ENCODE results near the gene HIP1R.

The HIP1R gene

DNA sequence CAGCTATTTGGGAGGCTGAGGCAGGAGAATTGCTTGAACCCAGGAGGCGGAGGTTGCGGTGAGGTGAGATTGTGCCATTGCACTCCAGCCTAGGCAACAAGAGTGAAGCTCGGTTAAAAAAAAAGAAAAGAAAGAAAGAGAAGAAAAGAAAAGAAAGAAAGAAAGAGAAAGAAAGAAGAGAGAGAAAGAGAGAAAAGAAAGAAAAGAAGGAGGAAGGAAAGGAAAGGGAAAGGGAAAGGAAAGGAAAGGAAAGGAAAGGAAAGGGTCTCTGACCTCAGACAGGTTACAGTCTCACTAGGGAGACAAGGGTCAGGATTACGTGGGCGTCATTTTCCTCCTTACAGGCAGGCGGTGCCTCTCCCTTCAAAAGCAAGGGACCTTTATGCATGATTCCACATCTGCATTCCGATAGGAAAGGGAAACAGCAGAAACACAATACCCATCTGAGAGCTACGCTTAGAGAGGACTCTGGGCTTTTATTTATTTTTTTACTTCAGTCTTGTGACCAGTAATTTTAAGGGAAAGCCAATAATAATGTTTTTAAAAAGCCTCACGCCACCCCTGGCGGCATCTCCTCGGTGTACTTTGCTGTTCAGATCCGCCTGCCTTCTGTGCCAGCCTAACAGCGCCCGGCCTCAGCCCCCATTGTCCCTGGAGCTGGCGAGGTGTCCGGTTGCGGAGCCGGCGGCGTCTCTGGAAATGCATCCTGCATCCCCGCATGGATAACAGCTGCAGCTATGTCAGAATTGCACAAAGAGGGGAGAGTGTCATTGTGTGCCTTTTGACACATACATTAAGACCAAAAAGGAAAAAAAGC, 945 bp upstream of the HIP1R start:
- peak overlapping the region; percentile 12 to 64 for H3K9ac ChIP-seq (ENCODE audit: low read depth in 1 of 2, low read length in 2 of 2)
- H3K9me3 ChIP-seq (ENCODE audit: control insufficient read depth in 1 of 2, low read length in 2 of 2), result no peaks in the 10 kb centered on the region
- H3K36me3 ChIP-seq (ENCODE audit: control insufficient read depth in 1 of 2, insufficient read depth in 2 of 2, low read length in 2 of 2), result peaks cover 0 to 4% of the 10 kb centered on the region in 2 donors
- peaks cover 24 to 31% of the 10 kb centered on the region in 2 donors for H3K4me1 ChIP-seq (ENCODE audit: control insufficient read depth in 1 of 2, insufficient read depth in 2 of 2, low read length in 2 of 2)
- H3K27ac ChIP-seq (ENCODE audit: low read depth, low read length), result peak overlapping the region; percentile 66
- no peaks in the 10 kb centered on the region for H3K27me3 ChIP-seq (ENCODE audit: control insufficient read depth in 1 of 2, insufficient read depth in 2 of 2, low read length in 2 of 2)
- peak overlapping the region; percentile 66 to 79 for H3K4me3 ChIP-seq (ENCODE audit: low read depth in 1 of 2, low read length in 2 of 2)

DNA sequence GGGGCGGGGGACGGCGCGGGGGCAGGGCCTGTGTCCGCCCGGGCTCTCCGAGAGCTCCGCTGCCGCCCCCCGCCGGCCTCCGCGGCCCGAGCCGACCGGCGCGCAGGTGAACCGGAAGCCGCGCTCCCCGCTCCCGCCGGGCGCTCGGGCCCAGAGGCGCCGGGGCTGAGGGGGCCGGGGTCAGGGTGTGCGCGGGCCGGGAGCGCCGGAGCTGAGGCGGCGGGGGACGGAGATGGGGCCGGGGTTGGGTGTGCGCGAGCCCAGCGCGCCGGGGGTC, 431 bp downstream of the HIP1R start:
- Histone ChIP-seq H3K4me3 (ENCODE audit: low read depth in 1 of 2, low read length in 2 of 2) (peak overlapping the region; percentile 78 to 86), H3K9me3 (ENCODE audit: control insufficient read depth in 1 of 2, low read length in 2 of 2) (no peaks in the 10 kb centered on the region), H3K27me3 (ENCODE audit: control insufficient read depth in 1 of 2, insufficient read depth in 2 of 2, low read length in 2 of 2) (no peaks in the 10 kb centered on the region), H3K36me3 (ENCODE audit: control insufficient read depth in 1 of 2, insufficient read depth in 2 of 2, low read length in 2 of 2) (peaks cover 0 to 16% of the 10 kb centered on the region in 2 donors), H3K9ac (ENCODE audit: low read depth in 1 of 2, low read length in 2 of 2) (peak overlapping the region; percentile 56 to 80), H3K27ac (ENCODE audit: low read depth, low read length) (peak overlapping the region; percentile 60), H3K4me1 (ENCODE audit: control insufficient read depth in 1 of 2, insufficient read depth in 2 of 2, low read length in 2 of 2) (peaks cover 32 to 45% of the 10 kb centered on the region in 2 donors)

DNA sequence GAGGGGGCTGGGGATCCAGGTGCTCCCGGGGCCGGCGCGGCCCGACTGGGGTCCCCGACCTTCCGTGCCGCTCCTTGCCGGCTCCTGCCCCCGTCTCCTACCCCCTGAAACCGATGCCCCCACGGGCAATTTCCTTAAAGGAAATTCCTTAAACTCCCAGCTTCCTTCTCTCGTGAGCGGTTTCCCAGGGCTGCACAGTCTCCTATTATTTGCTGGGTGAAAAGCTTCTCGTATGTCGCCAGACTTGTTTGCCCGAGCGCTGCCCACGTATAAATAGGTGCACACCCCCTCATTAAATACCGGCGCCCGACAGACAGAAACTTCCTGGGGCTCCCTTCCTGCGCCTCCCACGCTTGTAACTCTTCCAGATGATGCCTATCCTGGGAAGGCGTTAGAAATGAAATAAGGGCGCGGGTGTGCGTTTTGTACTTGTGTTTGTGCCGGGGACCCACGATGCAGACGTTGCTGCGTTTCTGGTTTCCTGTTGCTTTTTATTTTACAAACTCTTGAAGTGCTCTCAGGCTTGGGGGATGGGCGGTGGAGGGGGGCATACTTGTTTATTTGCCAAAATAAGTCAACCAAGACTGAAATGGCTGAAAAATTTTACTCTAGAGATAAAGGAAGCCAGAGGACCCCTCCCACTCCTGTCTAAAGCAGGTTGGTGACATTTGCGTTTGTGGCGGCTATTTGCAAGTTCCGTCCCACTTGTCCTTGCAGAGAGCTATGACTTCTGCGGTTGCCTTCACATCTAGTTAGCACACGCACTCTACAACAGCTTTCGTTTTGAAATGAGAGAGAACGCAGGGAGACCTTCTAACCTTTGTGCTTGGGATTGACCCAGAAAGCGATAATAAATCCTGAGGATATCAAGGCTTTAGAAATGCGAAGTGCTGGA, 1.0 kb downstream of the HIP1R start:
- Histone ChIP-seq H3K4me3 (ENCODE audit: low read depth in 1 of 2, low read length in 2 of 2) (peak overlapping the region; percentile 78 to 86), H3K9me3 (ENCODE audit: control insufficient read depth in 1 of 2, low read length in 2 of 2) (no peaks in the 10 kb centered on the region), H3K4me1 (ENCODE audit: control insufficient read depth in 1 of 2, insufficient read depth in 2 of 2, low read length in 2 of 2) (peaks cover 37 to 51% of the 10 kb centered on the region in 2 donors), H3K36me3 (ENCODE audit: control insufficient read depth in 1 of 2, insufficient read depth in 2 of 2, low read length in 2 of 2) (peaks cover 0 to 16% of the 10 kb centered on the region in 2 donors), H3K9ac (ENCODE audit: low read depth in 1 of 2, low read length in 2 of 2) (peak overlapping the region; percentile 56 to 80), H3K27me3 (ENCODE audit: control insufficient read depth in 1 of 2, insufficient read depth in 2 of 2, low read length in 2 of 2) (no peaks in the 10 kb centered on the region), H3K27ac (ENCODE audit: low read depth, low read length) (peak overlapping the region; percentile 60)

GRCh38 chr12:122837306-122838265, 2.3 kb downstream of the HIP1R start:
- Histone ChIP-seq H3K9ac (ENCODE audit: low read depth in 1 of 2, low read length in 2 of 2) (peak overlapping the region in 1 of 2 donors; percentile 56), H3K27ac (ENCODE audit: low read depth, low read length) (no peak overlapping the region), H3K4me1 (ENCODE audit: control insufficient read depth in 1 of 2, insufficient read depth in 2 of 2, low read length in 2 of 2) (peaks cover 42 to 55% of the 10 kb centered on the region in 2 donors)

DNA sequence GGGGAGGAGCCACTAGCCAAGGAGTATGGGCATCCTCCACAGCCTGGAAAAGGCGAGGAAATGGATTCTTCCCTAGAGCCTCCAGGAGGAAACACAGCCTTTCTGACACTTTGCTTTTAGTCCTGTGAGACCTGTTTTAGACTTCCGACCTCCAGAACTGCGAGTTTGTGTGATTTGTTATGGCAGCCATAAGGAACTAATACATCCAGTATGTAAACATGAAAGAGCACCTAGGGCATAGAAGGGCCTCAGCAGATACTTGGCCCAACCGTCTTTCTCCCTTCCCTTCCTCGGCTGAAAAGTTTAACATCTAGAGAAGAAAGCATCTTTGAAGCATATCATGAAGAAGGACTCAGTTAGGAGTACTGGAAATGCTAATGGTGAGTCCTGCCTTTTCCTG, 3.6 kb downstream of the HIP1R start:
- H3K9me3 ChIP-seq (ENCODE audit: control insufficient read depth in 1 of 2, low read length in 2 of 2), result no peaks in the 10 kb centered on the region
- H3K4me3 ChIP-seq (ENCODE audit: low read depth in 1 of 2, low read length in 2 of 2), result no peak overlapping the region
- no peak overlapping the region for H3K27ac ChIP-seq (ENCODE audit: low read depth, low read length)
- H3K36me3 ChIP-seq (ENCODE audit: control insufficient read depth in 1 of 2, insufficient read depth in 2 of 2, low read length in 2 of 2), result peaks cover 0 to 16% of the 10 kb centered on the region in 2 donors
- H3K9ac ChIP-seq (ENCODE audit: low read depth in 1 of 2, low read length in 2 of 2), result no peak overlapping the region
- no peaks in the 10 kb centered on the region for H3K27me3 ChIP-seq (ENCODE audit: control insufficient read depth in 1 of 2, insufficient read depth in 2 of 2, low read length in 2 of 2)
- peaks cover 48 to 60% of the 10 kb centered on the region in 2 donors for H3K4me1 ChIP-seq (ENCODE audit: control insufficient read depth in 1 of 2, insufficient read depth in 2 of 2, low read length in 2 of 2)

More at GRCh38 chr12:122837306-122838265, 2.3 kb downstream of the HIP1R start:
- no peaks in the 10 kb centered on the region for H3K27me3 ChIP-seq (ENCODE audit: control insufficient read depth in 1 of 2, insufficient read depth in 2 of 2, low read length in 2 of 2)
- peaks cover 0 to 16% of the 10 kb centered on the region in 2 donors for H3K36me3 ChIP-seq (ENCODE audit: control insufficient read depth in 1 of 2, insufficient read depth in 2 of 2, low read length in 2 of 2)
- H3K9me3 ChIP-seq (ENCODE audit: control insufficient read depth in 1 of 2, low read length in 2 of 2), result no peaks in the 10 kb centered on the region
- peak overlapping the region; percentile 78 to 86 for H3K4me3 ChIP-seq (ENCODE audit: low read depth in 1 of 2, low read length in 2 of 2)

- Histone ChIP-seq H3K4me1 (ENCODE audit: control insufficient read depth in 1 of 2, insufficient read depth in 2 of 2, low read length in 2 of 2) (peaks cover 48 to 51% of the 10 kb centered on the region in 2 donors), H3K9me3 (ENCODE audit: control insufficient read depth in 1 of 2, low read length in 2 of 2) (no peaks in the 10 kb centered on the region), H3K36me3 (ENCODE audit: control insufficient read depth in 1 of 2, insufficient read depth in 2 of 2, low read length in 2 of 2) (peaks cover 0 to 18% of the 10 kb centered on the region in 2 donors), H3K9ac (ENCODE audit: low read depth in 1 of 2, low read length in 2 of 2) (no peak overlapping the region), H3K27ac (ENCODE audit: low read depth, low read length) (no peak overlapping the region), H3K27me3 (ENCODE audit: control insufficient read depth in 1 of 2, insufficient read depth in 2 of 2, low read length in 2 of 2) (no peaks in the 10 kb centered on the region), H3K4me3 (ENCODE audit: low read depth in 1 of 2, low read length in 2 of 2) (no peak overlapping the region)
Measured at GRCh38 chr12:122839907-122840554, 4.8 kb downstream of the HIP1R start.

GRCh38 chr12:122840580-122841513, 5.6 kb downstream of the HIP1R start:
- Histone ChIP-seq H3K9ac (ENCODE audit: low read depth in 1 of 2, low read length in 2 of 2) (no peak overlapping the region), H3K27me3 (ENCODE audit: control insufficient read depth in 1 of 2, insufficient read depth in 2 of 2, low read length in 2 of 2) (no peaks in the 10 kb centered on the region), H3K27ac (ENCODE audit: low read depth, low read length) (no peak overlapping the region)

DNA sequence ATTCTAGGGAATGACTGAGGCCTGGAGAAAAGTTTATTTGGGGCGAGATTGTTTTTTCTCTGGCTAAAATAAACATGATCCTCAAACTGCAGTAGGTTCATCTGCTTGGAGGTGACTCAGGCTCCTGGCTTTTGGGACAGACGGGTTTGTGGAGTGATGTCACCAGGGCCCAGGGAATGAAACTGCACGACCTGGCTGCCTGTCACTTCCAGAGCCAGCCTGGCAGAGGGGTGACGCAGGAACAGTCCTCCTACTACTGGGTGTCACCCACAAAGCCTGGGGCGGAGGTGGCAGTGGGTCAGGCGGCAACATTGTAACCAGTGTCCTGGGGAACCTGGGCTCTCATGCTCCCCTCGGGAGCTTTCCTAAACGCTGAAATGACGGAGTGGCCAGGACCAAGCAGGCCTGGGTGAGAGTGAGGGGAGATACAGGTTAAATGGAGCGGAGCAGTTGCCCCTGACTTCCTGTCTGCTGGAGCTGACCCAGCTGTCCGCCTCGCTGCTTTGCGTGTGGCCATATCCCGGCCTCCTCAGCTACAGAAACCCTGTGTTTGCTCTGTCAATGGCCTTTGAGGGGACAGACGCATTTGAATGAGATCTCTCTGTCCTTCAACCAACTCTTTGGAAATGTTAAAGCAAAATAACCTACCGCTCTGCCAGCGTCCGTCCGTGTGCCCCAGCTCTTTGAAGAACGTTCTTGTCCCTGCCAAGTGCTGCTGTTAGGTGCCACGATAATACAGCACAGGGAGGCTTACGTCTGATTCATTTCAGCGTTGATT, 6.5 kb downstream of the HIP1R start:
- Histone ChIP-seq H3K9me3 (ENCODE audit: control insufficient read depth in 1 of 2, low read length in 2 of 2) (no peaks in the 10 kb centered on the region), H3K4me3 (ENCODE audit: low read depth in 1 of 2, low read length in 2 of 2) (no peak overlapping the region), H3K4me1 (ENCODE audit: control insufficient read depth in 1 of 2, insufficient read depth in 2 of 2, low read length in 2 of 2) (peaks cover 48 to 51% of the 10 kb centered on the region in 2 donors), H3K27ac (ENCODE audit: low read depth, low read length) (no peak overlapping the region), H3K36me3 (ENCODE audit: control insufficient read depth in 1 of 2, insufficient read depth in 2 of 2, low read length in 2 of 2) (peaks cover 0 to 21% of the 10 kb centered on the region in 2 donors), H3K9ac (ENCODE audit: low read depth in 1 of 2, low read length in 2 of 2) (no peak overlapping the region), H3K27me3 (ENCODE audit: control insufficient read depth in 1 of 2, insufficient read depth in 2 of 2, low read length in 2 of 2) (no peaks in the 10 kb centered on the region)

More at GRCh38 chr12:122840580-122841513, 5.6 kb downstream of the HIP1R start:
- Histone ChIP-seq H3K36me3 (ENCODE audit: control insufficient read depth in 1 of 2, insufficient read depth in 2 of 2, low read length in 2 of 2) (peaks cover 0 to 21% of the 10 kb centered on the region in 2 donors), H3K9me3 (ENCODE audit: control insufficient read depth in 1 of 2, low read length in 2 of 2) (no peaks in the 10 kb centered on the region), H3K4me1 (ENCODE audit: control insufficient read depth in 1 of 2, insufficient read depth in 2 of 2, low read length in 2 of 2) (peaks cover 48 to 51% of the 10 kb centered on the region in 2 donors), H3K4me3 (ENCODE audit: low read depth in 1 of 2, low read length in 2 of 2) (no peak overlapping the region)
